SK-N-DZ (cell line): ENCODE results near the gene TLE2. TPM values are rescaled to one million over a fixed set of nuclear protein-coding genes. Genes with fewer than 3 reads are reported as not detected.

Experiments
- DNase-seq: peaks from one replicate; pipeline ENCODE4 v3.0.0-alpha.2; 2015; ENCODE audit warnings: low spot score
- polyA plus RNA-seq, 2 experiments: library from polyadenylated mRNA; depleted of rRNA; stranded (reverse); fragments of >200 nt; gene quantifications; 2 replicates each; pipeline ENCODE4 v1.2.3, GENCODE V29; 2014

The TLE2 gene
- polyA plus RNA-seq (2014; cell fraction: cytosol; rRNA removed), result 1.2 and 1.7 TPM in 2 replicates
- 1.1 and 2.9 TPM in 2 replicates for polyA plus RNA-seq (2014; cell fraction: nucleus; rRNA removed)

DNA sequence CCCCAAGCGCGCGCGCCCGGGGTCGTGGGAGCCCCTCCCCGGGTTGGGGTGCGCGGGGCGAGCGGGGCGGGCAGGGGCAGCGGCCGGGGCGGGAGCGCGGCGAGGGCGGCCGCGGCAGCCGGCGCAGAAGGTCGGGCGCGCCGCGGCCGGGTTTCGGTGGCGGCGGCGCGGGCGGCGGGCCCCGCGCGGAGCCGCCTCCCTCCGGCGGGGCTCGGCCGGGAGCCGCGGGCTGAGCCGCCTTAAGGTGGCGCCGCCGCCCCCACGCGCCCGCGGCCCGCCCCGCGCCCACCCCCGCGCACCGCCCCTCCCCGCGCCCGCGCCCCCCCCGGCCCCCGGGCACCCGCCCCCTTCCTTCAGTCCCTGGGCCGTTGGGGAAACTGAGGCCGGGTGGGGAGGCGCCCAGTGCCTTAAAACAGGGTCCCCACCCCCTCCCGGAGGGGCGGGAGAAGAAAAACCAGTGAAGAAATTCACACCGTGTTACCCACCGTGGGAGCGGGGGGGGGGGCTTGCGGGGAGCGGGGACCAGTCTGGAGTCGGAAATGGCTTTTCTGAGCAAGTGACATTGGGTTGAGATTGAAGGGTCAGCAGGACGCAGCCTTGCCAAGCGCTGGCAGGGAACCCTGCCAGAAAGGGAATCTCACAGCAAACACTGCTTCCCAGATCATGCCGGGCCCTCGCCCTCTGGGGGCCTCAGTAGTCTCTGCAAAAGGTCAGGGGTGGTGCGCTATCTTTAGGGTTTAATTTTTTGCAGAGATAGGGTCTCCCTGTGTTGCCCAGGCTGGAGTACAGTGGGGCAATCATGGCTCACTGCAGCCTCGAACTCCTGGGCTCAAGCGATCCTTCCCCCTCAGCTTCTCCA, at the start of gene TLE2:
Gene TLE2, minus strand, starts transcription at position 216 of the 859 bp plus-strand sequence. CDS start 376 bp downstream, outside the sequence.
- no peak for DNase-seq

DNA sequence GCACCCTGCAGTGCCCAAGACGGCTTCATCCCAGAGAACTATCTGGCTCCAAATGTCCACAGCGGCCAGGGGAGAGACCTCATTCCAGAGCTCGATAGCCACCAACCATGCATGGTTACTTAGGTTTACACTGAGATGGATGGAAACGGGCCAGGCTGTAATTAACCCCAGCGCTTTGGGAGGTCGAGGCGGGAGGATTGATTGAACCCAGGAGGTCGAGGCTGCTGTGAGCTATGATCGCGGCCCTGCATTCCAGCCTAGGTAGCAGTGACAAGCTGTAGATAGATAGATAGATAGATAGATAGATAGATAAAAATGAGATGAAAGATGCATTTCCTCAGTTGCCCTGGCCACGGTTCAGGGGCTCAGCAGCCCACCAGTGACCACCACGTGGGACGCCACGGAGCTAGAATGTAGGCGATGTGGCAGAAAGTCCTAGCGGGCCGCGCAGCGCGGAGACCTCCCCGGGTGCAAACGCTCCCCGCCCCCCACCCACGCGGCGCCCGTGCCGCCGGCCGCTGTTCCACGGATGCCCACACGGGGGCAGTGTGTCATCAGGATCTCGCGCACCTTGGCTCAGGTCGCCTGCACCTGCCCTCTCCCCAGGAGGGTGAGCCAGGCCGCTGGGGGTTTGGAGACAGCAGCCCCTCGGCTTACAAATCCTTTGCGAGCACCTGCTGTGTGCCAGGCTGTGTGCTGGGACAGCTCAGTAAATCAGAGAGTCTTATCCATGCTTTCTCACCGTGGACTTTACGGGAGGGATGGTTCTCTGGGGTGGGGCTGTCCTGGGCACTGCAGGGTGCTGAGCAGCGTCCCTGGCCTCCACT, 46.7 kb upstream of the TLE2 start:
- DNase-seq, result no peak

DNA sequence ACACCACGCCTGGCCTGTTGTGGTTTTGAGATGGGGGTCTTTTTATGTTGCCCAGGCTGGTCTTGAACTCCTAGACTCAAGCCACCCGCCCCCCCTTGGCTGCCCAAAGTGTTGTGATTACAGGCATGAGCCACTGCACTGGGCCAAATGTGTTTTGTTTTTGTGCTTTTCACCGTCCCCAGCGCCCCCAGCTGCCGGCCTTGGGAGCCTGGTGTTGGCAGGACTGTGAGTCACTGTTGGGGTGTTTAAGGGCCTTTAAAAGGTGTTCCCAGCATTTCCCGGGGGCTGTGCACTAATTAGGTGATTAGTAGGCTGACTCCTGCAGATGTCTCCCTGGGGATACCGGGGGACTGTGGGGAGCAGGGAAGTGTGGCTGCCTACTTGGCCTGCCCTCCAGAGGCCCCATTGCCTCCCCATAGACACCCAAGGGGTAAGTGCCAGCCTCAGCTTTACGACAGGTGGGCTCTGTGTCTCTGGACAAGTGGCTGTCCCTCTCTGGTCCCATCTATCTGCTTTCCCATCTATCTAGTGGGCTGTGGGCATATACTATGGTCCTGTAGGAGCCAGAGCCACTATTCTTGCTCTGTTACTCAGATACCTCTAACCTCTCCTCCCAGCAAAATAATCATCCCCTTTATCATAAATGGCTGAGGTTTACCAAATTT, 45.0 kb upstream of the TLE2 start:
- no peak for DNase-seq

DNA sequence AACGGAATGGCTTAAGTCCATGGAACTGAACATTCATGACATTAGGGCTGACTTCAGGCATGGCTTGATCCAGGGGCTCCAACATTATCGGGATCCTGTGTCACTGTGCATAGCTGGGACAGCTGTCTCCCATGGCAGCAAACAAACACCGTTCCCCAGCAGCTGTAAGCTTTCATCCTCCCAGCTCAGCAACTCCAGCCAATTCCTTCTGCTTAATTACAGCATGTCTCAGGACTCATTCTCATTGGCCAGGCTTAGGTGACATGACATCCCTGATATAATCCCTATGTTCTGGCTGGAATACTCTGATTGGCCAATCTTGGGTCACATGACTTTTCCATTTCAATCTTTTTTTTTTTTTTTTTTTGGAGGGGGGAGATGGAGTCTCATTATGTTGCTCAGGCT, 44.1 kb upstream of the TLE2 start:
- DNase-seq, result peak; percentile 93

DNA sequence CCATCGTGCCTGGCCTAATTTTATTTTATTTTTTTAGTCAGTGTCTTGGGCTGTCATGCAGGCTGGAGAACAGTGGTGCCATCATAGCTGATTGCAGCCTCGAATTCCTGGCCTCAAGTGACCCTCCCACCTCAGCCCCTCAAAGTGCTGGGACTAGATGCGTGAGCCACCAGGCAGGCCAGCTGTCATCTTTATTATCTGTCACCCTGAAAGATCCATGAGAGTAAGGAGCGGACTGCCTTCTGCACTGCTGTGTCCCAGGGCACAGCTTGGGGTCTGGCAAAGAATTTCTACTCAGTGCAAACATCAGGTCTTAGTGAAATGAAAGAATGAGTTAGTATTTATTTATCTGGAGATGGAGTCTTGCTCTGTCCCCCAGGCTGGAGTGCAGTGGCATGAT, 42.7 kb upstream of the TLE2 start:
- no peak for DNase-seq

DNA sequence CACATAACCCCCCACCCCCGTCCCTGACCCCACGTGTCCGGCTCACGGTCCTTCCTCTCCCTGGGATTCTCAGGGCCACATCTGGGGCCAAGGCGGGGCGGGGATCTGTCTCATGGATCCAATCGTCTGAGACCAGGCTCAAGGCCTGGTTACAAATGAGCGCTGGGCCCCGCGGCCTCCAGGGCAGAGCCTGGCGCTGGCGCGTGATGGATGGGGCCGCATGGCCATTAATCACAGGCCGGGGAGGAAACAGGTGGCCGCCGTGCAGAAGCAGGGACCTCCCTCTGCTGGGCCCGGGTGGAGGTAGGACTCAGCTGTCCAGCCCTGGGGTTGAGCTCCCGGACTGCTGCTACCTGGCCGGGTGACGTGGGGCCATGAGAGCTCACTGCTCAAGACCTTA, 39.0 kb upstream of the TLE2 start:
- DNase-seq, result peak; percentile 73

DNA sequence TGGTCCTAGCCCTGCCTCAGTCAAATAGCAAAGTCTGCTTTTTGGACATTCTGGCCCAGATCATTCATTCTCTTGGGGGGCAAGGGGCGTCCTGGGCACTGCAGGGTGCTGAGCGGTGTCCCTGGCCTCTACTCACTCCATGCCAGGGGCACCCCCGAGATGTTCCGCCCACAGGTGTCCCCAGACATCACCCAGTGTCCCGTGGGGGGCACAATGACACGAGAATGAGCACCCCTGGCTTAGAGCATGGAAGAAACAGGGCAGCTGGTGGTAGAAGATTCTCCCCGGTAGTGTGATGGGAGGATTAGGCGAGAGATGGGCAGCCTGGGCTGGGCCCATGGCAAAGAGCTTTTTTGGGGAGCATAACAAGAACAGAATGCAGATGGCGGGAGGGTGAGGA, 38.5 kb upstream of the TLE2 start:
- no peak for DNase-seq

DNA sequence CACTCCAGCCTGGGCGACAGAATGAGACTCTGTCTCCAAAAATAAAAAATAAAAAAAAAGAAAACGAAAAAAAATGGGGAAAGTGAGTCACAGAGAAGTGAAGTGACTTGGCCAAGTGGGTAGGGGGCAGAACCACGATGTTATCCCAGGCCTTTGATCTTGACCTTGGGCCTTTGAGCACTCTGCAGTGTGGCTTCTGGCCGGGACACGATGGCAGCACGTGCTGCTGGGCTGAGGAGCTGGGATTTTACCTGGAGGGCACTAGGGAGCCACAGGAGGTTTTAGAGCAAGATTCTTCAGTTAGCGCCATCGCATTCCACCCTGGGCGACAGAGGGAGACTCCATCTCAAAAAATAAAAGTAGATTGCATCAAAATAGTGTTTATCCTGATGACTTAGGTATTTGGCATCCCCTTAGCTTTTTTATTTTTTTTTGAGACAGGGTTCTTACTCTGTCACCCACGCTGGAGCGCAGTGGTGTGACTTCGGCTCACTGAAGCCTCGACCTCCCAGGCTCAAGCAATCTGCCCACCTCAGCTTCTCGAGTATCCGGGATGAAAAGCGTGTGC, 37.5 kb upstream of the TLE2 start:
- no peak for DNase-seq

DNA sequence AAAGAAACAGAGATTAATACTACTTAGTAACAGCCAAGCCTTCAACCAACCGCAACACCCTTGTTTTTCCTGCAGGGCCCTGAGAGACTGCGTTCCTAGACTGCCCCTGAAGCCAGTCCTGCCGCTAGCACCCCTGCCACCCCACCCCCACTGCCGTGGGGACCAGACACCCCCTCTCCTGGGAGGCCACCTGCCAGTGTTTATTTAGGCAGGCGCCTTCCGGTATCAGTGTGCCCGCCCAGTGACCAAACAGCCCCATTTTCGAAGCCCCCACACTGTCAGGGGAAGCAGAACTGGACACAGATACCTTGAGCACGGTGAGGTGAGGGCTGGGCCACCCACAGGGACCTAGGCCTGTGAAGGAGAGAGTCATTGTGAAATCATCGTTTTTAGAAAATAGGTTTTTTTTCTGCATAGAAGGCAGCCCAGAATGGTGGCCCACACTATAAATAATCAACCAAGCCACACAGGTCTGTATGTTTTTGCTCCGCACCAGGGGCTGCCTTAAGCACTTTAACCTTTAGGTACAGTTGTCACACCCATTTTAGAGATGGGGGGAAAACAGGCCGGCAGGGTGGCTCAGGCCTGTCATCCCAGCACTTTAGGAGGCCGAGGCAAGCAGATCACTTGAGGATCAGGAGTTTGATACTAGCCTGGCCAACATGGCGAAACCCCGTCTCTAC, 36.7 kb upstream of the TLE2 start:
- DNase-seq, result no peak

DNA sequence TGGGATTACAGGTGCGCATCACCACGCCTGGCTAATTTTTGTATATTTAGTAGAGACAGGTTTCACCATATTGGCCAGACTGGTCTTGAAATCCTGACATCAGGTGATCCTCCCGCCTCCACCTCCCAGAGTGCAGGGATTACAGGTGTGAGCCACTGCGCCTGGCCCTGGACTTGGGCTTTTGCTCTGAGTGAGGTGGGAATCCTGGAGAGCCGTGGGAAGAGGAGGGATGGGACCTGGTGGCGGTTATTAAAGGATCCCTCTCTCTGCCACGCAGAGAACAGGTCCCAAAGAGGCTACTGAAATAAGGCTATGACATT, 34.9 kb upstream of the TLE2 start:
- no peak for DNase-seq

DNA sequence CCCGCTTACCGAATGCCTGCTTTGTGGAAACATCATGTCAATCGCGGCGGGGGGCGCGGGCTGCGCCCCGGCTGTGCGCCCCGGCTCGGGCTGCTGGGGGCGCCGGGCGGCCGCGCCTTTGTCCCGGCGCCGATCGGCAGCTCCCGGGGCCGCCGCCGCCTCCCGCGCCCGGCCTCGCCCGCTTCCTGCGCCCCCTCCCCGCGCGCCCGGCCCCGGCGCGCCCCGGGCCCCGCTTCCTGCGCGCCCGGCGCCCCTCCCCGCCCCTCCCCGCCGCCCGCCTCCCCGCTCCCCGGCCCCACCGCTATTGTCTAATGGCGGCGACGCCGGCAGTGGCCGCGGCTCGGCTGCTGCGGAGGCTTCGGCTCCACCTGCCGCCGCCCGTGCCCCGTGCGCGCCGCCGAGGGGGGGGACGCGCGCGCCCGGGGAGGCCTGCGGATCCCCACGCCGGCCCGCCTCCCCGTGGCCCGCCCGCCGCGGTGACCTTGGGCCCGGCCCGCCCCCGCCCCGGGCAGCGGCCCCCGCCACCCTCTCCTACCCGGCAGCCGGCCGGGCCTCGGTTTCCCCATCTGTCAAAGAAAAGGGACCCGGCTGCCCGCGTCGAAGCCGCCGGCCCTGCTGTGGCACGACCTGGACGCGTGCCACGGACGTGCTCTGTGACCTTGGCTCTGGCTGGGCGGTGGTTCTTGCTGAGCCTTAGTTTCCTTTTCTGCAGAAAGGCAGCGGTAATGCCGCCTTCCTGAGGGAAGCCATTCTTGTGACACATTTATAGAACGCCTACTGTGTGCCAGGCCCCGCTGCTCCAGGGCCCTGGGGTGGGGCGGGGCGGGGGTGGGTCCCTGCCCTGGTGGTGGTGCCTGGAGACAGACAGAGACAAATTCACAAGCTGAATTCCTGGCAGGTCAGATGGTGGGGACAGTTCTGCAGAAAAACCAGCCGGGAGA, 33.4 kb upstream of the TLE2 start, which contains the start of gene TLE5:
Gene TLE5, minus strand, starts transcription at position 331 of the 941 bp plus-strand sequence. Its CDS starts 295 bp downstream, at position 36.
- no peak for DNase-seq

DNA sequence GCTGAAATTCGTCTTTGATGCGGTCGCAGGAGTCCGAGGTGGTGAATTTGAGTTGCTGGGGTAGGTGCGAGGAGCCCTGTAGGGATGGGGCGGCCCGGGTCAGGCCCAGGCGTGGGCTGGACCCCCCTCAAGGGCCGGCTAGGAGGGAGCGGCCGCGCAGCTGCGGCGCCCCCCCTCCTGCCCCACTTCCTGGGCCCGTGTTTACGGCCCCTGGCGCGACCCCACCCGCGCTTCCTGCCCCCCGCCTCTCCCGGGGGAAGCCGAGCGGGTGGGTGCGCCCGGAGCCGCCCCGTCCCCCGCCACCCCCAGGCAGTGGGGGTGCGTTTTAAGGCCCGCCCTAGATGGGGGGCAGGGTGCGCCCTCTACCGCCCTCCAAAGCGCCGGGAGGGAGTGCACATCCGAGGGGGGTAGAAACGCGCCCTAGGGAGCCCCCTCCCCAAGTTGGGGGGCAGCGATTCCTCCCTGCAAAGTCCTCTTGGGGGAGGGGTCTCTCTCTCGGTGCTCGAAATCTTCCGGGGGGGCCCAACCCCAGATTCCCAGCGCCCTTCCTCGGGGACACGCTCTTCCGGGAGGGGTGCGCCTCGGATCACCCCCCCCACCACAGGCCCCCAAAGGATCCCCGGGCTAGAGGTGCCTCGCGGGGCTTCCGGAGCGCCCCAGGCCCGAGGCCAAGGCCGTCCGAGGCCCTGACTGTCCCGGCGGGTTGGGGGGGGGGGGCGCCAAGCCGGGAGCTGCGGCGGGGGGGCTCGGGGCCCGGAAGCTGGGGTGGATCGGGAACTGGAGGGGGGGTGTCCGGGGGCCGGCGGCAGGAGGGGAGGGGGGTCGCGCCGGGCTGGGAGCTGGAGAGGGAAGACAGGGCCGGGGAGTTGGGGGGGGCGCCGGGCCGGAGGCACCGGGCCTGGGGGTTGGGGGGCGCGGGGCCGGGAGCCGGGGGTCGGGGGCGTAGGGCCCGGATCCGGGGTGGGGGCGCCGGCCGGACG, 32.4 kb upstream of the TLE2 start:
- DNase-seq, result no peak

DNA sequence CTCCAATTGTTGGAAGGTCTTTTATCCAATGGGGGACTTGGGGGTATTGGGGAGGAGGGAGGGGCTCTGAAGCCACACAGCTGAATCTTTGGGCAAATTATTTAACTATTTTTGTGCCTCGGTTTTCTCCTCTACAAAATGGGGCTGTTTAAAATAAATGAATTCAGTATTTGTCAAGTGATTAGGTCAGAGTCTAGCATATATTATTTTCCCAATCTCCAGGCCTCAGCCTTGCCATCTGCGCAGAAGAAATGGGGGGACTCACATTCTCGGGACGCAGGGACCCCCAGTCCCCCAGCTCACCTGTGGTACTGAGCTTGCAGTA, 31.7 kb upstream of the TLE2 start:
- DNase-seq, result no peak

DNA sequence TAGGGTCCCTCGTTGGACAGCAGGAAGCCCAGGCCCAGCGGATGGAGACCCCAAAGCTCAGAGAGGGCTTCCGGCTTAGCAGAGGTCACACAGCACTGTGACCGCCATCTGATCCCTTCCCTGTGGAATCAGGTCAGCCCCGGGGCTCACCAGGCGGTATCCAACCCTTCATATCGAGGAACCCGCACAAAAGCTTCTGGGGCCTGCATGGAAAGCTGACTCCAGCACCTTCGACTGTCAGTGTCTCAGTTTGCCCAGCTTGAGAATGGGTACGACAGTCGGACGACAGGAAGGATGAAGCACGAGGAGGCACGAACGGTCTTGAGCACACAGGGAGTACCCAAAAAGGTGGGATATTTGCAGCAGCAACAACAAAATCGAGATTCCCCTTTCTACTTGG, 30.6 kb upstream of the TLE2 start:
- no peak for DNase-seq

DNA sequence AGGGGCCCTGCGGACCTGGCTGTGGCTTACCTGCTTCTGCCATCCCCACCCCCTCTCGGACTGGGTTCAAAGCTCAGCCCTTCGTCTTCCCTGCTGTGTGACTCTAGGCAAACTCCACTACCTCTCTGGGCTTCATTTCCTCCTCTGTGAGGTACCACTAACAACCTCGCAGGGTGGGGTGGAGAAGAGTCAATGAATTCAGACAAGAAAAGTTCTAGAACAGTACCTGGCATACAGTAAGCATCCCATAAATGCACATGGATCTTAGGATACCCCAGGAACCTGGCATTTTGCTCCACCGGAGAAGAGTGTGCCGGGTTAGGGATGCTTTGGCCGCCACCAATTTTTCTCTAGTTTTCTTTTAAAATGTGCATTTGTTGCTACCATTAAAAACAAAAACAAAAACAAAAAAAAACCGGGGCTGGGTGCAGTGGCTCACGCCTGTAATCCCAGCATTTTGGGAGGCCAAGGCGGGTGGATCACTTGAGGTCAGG, 29.8 kb upstream of the TLE2 start:
- no peak for DNase-seq

DNA sequence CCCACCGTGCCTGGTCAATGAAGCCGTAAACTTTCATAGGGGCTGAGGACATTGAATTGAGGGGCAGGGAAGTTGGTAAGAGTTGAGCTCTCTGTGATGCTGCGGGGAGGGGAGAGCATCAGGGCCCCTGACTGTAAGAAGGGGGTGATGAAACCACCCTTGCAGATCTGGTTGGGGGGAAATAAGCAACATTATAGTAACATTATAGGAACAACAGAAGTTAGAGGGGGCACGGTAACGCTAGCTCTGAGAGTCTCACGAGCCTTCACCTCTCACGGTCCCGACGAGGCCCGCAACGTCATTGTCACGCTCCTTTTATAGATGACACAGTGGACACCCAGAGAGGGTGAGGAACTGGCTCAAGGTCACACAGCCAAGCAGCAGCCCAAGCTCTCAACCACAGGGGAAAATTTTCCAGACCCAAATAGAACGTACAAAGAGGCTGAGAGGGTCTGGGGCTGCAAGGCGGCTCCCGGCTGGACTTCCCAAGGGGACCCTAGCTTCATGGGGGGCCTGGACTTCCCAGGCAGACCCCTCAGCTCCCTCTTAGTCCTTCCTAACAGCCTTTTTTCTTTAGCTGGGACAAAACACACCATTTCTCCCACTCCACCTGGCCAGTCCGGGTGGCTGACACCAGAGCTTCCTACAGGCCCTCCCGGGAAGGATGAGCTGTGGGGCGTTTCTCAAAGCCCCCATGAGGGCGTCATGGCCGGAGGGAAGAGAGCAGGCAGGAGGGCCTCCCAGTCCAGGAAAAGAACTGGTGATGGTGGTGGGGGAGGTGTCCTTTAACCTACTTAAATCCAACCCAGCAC, 29.1 kb upstream of the TLE2 start:
- DNase-seq, result no peak

DNA sequence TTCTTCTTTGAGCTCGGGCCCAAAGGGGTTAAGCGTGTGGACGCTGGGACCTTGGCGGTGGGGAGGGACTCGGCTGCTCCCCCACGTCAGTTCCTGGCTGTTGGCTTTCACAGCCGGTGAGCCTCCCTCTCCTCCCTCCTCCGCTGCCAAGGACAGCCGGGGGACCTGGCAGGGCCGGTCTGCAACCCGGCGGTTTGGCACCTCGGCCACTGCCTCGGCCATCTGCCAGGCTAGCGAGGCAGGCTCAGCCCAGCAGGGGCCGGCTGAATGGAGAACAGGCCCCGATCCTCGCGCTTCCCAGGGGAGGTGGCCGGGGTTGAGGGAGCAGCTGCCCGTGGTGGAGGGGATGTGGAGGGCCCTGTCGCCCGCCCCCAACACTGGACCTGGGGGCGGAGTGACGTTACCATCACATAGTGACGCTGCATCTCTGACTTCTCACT, 28.2 kb upstream of the TLE2 start:
- DNase-seq, result no peak
